Measurements from ENCODE around the gene DCLK1.

Gene DCLK1

DNA sequence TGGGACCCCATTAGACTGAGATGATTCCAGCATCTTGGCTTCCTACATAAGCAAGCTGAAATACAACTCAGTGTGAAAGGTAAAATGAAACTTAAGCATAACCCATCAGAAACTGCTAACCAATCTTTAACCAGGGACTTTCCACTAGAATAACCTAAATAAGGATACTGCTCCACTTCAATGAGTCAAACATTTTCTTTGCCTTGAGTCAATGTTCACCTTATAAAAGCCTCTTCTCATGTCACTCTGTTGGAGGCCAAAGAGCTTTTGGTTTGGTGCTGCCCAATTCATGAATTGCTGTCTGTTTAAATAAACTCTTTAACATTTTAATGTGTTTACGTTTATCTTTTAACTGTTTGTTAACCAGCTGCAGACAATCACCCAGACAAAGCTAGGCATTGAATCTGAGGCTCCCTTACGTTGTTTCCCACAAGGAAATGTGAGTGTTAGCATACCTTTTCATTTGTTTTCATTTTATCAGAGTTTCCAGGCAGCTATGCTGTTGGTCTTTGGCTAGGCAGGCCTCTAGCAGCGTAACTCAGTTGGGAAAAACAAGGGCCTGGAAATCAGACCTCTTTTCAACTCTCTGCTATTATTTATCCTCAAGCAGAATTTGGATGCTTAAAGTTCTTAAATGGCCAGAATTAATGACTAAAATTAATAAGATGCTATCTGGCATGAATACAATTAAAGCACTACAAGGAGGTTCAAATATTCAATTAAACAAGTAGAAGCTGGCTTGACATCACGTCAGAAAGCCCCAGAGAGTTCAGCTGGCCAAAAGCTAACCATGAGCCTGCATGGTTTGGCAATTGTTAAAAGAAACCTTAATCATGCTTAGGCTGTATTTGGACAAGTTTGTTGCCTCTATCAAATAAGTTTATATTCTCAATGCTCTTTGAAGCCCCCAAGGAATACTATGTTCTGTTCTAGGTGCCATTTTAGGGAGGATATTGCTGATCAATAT, 200.2 kb downstream of the DCLK1 start:
- TF ChIP-seq POLR2A (IDR thresholded peaks at IDR 0.05; ENCODE audit: low read depth, low read length), result no peak
- no peak for FAIRE-seq
- no peak for DNase-seq (ENCODE audit: insufficient read length, low spot score)

DNA sequence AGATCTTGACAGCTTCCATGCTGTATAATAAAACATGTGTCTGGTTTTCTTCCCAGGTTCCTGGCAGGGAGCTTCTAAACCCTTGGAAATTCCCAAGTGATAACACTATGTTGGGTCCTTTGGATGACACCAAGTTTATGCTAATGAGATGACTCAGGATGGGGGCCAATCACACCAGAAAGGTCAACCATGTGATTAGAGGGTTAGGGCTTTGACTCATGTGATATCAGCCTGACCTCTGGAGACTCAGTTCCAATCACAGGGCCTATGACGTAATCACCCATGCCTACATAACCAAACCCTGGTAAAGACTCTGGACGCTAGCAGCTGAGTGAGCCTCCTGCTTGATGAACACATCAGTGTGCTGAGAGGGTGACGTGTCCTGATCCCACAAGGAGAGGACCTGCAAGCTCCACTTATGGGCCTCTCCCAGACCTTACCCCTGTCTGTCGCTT, 203.6 kb downstream of the DCLK1 start:
- TF ChIP-seq POLR2A (IDR thresholded peaks at IDR 0.05; ENCODE audit: low read depth, low read length), result no peak
- DNase-seq (ENCODE audit: insufficient read length, low spot score), result peak; percentile 28
- FAIRE-seq, result peak; percentile 65

- FAIRE-seq (no peak), DNase-seq (ENCODE audit: insufficient read length, low spot score) (no peak)
- TF ChIP-seq POLR2A (IDR thresholded peaks at IDR 0.05; ENCODE audit: low read depth, low read length), result no peak
Observed at GRCh38 chr13:35926859-35927530, 204.2 kb downstream of the DCLK1 start.

DNA sequence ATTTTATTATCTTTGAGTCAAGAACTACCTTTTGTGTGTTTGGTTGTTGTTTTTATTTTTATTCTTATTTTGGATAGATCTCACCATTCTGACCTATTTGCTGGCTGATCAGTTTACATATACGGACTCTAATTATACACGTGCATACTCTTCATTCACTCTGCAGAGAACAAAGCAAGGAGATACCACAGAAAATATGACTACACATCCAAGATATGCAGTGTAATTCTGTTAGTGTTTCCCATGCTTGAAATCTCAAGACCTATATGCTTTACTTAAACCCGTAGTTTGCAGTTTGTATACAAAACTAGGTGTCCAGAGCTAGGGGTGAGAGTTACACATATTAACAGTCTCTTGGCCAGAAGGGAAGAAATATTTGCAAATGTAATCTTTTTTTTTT, 205.5 kb downstream of the DCLK1 start:
- DNase-seq (ENCODE audit: insufficient read length, low spot score) (no peak), FAIRE-seq (no peak)
- no peak for TF ChIP-seq POLR2A (IDR thresholded peaks at IDR 0.05; ENCODE audit: low read depth, low read length)

DNA sequence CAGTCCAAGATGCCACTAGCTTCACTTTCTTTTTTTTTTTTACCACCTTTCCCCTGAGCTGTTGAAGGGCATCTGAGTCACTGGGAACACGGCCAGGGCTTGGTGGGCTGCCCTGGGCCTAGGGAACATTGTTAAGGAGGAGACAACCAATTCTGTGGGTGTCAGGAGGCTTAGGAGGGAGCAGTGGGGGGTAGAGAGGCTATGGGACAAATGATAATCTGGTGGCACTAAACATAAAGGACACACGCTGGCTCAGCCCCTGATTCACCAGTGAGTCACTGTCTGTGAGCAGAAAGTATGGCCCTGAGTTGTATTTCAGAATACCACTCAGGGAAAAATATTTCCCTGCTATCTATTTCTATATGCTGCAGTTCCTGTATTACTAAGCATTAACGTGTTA, 207.8 kb downstream of the DCLK1 start:
- no peak for TF ChIP-seq POLR2A (IDR thresholded peaks at IDR 0.05; ENCODE audit: low read depth, low read length)
- no peak for FAIRE-seq
- DNase-seq (ENCODE audit: insufficient read length, low spot score), result peak; percentile 41

- TF ChIP-seq POLR2A (IDR thresholded peaks at IDR 0.05; ENCODE audit: low read depth, low read length), result no peak
- DNase-seq (ENCODE audit: insufficient read length, low spot score) (no peak), FAIRE-seq (no peak)
Observed at GRCh38 chr13:35920816-35921215, 210.4 kb downstream of the DCLK1 start.

- FAIRE-seq (no peak), DNase-seq (ENCODE audit: insufficient read length, low spot score) (no peak)
- TF ChIP-seq POLR2A (IDR thresholded peaks at IDR 0.05; ENCODE audit: low read depth, low read length), result no peak
Observed at GRCh38 chr13:35917942-35918645, 213.1 kb downstream of the DCLK1 start.

GRCh38 chr13:35917252-35917941, 213.8 kb downstream of the DCLK1 start:
- DNase-seq (ENCODE audit: insufficient read length, low spot score) (no peak), FAIRE-seq (no peak)
- no peak for TF ChIP-seq POLR2A (IDR thresholded peaks at IDR 0.05; ENCODE audit: low read depth, low read length)

GRCh38 chr13:35916146-35916545, 215.0 kb downstream of the DCLK1 start:
- TF ChIP-seq POLR2A (IDR thresholded peaks at IDR 0.05; ENCODE audit: low read depth, low read length), result no peak
- FAIRE-seq (no peak), DNase-seq (ENCODE audit: insufficient read length, low spot score) (no peak)

DNA sequence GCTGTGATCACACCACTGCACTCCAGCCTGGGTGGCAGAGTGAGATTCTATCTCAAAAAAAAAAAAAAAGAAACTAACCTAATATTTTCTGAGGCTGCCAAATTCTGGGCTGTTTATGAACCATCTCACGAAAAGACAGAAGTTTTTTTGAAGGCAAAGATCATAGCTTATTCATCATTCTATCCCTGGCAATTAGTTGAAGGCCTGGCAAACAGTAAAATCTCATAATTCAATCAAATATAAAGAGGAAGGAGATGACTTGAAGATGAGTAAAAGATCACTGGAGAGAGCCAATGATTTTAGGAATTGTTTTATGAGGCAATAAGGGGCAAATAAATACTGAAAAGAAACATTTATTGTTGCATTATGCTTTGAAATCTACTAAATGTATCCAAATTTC, 216.5 kb downstream of the DCLK1 start:
- no peak for DNase-seq (ENCODE audit: insufficient read length, low spot score)
- no peak for TF ChIP-seq POLR2A (IDR thresholded peaks at IDR 0.05; ENCODE audit: low read depth, low read length)
- no peak for FAIRE-seq

DNA sequence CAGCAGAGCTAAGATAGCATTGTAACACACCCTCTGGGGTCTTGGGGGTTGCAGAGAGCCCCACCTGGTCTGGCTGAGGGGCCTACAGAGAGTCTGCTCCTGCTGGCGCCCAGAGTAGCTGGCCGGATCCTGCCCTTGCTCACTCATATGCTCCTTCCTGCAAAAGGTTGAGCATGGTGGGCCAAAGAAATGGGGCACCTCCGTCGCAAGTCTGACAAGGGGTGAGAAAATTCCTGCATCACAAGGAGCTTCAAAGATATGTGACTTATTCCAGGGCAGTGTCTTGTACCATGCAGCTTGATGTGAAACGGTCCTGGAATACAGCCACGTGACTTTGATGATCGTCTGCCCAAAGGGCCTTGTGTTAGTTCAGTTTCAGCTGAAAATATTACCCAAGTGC, 218.3 kb downstream of the DCLK1 start:
- TF ChIP-seq POLR2A (IDR thresholded peaks at IDR 0.05; ENCODE audit: low read depth, low read length), result no peak
- no peak for FAIRE-seq
- DNase-seq (ENCODE audit: insufficient read length, low spot score), result no peak

- no peak for DNase-seq (ENCODE audit: insufficient read length, low spot score)
- no peak for TF ChIP-seq POLR2A (IDR thresholded peaks at IDR 0.05; ENCODE audit: low read depth, low read length)
- FAIRE-seq, result no peak
Observed at GRCh38 chr13:35909837-35910540, 221.2 kb downstream of the DCLK1 start.

DNA sequence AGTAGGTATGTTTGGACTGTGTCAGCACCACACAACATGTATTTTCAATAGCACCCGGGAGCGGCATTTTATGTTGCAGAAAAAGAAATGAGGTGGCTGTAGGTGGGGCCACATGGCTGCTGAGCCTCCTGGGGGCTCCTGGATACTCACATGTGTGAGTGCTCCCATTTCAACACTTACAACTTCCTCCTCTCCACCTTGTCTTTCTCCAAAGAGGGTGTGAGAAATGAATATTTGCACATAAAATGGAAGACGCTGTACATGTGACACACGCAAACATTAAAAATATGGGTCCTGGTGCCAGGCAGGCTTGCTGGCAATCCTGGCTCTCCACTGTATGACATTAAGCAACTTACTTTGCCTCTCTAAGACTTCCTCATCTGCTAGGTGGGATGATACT, 222.1 kb downstream of the DCLK1 start:
- FAIRE-seq, result no peak
- TF ChIP-seq POLR2A (IDR thresholded peaks at IDR 0.05; ENCODE audit: low read depth, low read length), result no peak
- DNase-seq (ENCODE audit: insufficient read length, low spot score), result no peak

Data from H54 (cell line).